ENCODE measurements around the gene GINS1. TPM values are rescaled to one million over a fixed set of nuclear protein-coding genes. Genes with fewer than 3 reads are reported as not detected.

GINS1 gene
- total RNA-seq (2022; extraction: Qiagen RNA extraction; ENCODE audit: low read depth): 21.7 to 35.7 TPM (median 34.4 TPM) in 5 replicates

GRCh38 chr20:25407311-25408169 is at the start of gene GINS1:
Gene GINS1 (plus strand): TSS chr20:25407673. CDS start chr20:25407821, 148 bp downstream.

GRCh38 chr20:25390538-25391528 is 16.6 kb upstream of the GINS1 start, which contains the start of gene ABHD12:
Gene ABHD12 (minus strand): TSS chr20:25390835. CDS start chr20:25390703, 132 bp downstream.

Other genes starting within 250 kb of the GINS1 start
- 87.8 to 113 TPM (median 104 TPM) in 5 replicates for gene ENTPD6, start 212.0 kb upstream of the GINS1 start, total RNA-seq (2022; extraction: Qiagen RNA extraction; ENCODE audit: low read depth)
- 117 to 152 TPM (median 141 TPM) in 5 replicates for gene PYGB, start 159.6 kb upstream of the GINS1 start, total RNA-seq (2022; extraction: Qiagen RNA extraction; ENCODE audit: low read depth)
- 76.5 to 112 TPM (median 100 TPM) in 5 replicates for gene ABHD12, start 16.8 kb upstream of the GINS1 start, total RNA-seq (2022; extraction: Qiagen RNA extraction; ENCODE audit: low read depth)
- 13.6 to 15.7 TPM (median 15.2 TPM) in 5 replicates for gene NINL, start 177.9 kb downstream of the GINS1 start, total RNA-seq (2022; extraction: Qiagen RNA extraction; ENCODE audit: low read depth)
- gene NANP, start 216.3 kb downstream of the GINS1 start, total RNA-seq (2022; extraction: Qiagen RNA extraction; ENCODE audit: low read depth): 4.7 to 8.6 TPM (median 8.5 TPM) in 5 replicates